BE2C (cell line): ENCODE data around the gene SLC25A5.
"Not testable (repeated sequence)": the region's sequence is repeated elsewhere in the genome, so short reads cannot be mapped to it uniquely, and the experiment has no call there.

ENCODE experiments used
- DNase-seq: peaks from one replicate; pipeline ENCODE4 v3.0.0-alpha.2; 2020
- H3K27me3 ChIP-seq: fragments of 250-450 bp; sonication (Bioruptor Pico); 2 replicates; pipeline ENCODE4 v1.5.1; 2020; ENCODE audit warnings: mild to moderate bottlenecking
- H3K36me3 ChIP-seq: fragments of 250-450 bp; sonication (Bioruptor Pico); 2 replicates; pipeline ENCODE4 v1.5.1; 2020; ENCODE audit warnings: mild to moderate bottlenecking
- H3K4me1 ChIP-seq: fragments of 250-450 bp; sonication (Bioruptor Pico); 2 replicates; pipeline ENCODE4 v1.5.1; 2020
- H3K4me3 ChIP-seq: 2 replicates; pipeline ENCODE4 v1.5.1; 2011; ENCODE audit warnings: low read depth, low read length
- H3K9me3 ChIP-seq: fragments of 250-450 bp; sonication (Bioruptor Pico); 2 replicates; pipeline ENCODE4 v1.5.1; 2020
- CTCF ChIP-seq: IDR thresholded peaks from 2 replicates; pipeline ENCODE4 v1.5.1; 2012; ENCODE audit warnings: mild to moderate bottlenecking, low read depth, low read length

The SLC25A5 gene

DNA sequence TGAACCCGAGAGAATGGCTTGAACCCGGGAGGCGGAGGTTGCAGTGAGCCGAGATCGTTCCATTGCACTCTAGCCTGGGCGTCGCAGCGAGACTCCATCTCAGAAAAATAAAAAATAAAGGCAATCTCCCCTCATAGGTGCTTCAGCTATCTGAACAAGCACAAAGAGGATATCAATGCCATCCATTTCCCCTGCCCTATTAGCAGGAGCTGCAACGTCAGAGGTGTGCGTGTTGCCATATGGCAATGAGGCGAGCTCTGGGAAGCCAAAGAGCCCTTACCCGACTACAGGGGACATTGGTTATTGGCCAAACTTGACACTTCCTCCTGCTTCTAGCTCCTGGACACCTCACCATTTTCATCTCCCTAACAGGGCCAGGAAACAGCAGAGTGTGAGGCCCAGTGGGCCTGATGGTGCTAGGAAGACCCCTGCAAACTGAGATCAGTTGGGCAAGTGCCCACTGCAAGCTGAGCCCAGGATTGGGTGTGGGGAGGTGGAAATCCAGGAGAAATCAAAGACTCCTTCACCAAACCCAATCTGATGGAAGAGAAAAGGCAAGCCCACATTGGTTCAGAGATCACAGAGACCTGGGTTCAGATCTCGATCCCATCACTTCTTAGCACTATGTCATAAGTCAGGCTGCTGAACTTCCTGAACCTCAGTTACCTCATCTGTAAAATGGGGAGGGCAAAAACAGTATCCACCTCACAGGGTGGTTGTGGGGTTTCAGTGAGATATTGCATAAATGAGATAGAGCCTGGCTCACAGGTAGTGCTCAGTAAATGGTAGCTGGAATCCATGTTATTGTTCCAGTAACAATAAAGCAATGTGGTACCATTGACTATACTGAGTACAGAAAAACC is 21.2 kb downstream of the SLC25A5 start:
- H3K9me3 ChIP-seq = no peaks in the 10 kb centered on the region
- no peaks in the 10 kb centered on the region for H3K27me3 ChIP-seq
- TF ChIP-seq CTCF = no peak
- no peak for DNase-seq
- H3K36me3 ChIP-seq = no peaks in the 10 kb centered on the region
- no peak overlapping the region for H3K4me3 ChIP-seq
- H3K4me1 ChIP-seq = no peaks in the 10 kb centered on the region

GRCh38 chrX:119492463-119492862 is 24.2 kb downstream of the SLC25A5 start:
- Histone ChIP-seq H3K27me3 (no peaks in the 10 kb centered on the region), H3K4me1 (no peaks in the 10 kb centered on the region), H3K36me3 (no peaks in the 10 kb centered on the region), H3K9me3 (no peaks in the 10 kb centered on the region), H3K4me3 (no peak overlapping the region)
- TF ChIP-seq CTCF = no peak
- no peak for DNase-seq

- not testable (repeated sequence) for H3K4me1 ChIP-seq, DNase-seq, H3K36me3 ChIP-seq, H3K9me3 ChIP-seq, H3K4me3 ChIP-seq, H3K27me3 ChIP-seq
These were observed 25.7 kb downstream of the SLC25A5 start for GRCh38 chrX:119493851-119494495.

GRCh38 chrX:119495734-119496726 is 27.8 kb downstream of the SLC25A5 start:
- no peak overlapping the region for H3K4me3 ChIP-seq
- no peak for DNase-seq
- no peak for TF ChIP-seq CTCF
- no peaks in the 10 kb centered on the region for H3K4me1 ChIP-seq
- H3K9me3 ChIP-seq = no peaks in the 10 kb centered on the region
- H3K27me3 ChIP-seq = no peaks in the 10 kb centered on the region
- no peaks in the 10 kb centered on the region for H3K36me3 ChIP-seq

GRCh38 chrX:119497185-119497584 is 28.9 kb downstream of the SLC25A5 start:
- Histone ChIP-seq H3K4me1 (no peaks in the 10 kb centered on the region), H3K4me3 (no peak overlapping the region), H3K27me3 (no peaks in the 10 kb centered on the region), H3K36me3 (no peaks in the 10 kb centered on the region), H3K9me3 (no peaks in the 10 kb centered on the region)
- no peak for TF ChIP-seq CTCF
- no peak for DNase-seq

- Histone ChIP-seq H3K4me3 (no peak overlapping the region), H3K4me1 (no peaks in the 10 kb centered on the region), H3K9me3 (no peaks in the 10 kb centered on the region), H3K36me3 (no peaks in the 10 kb centered on the region), H3K27me3 (no peaks in the 10 kb centered on the region)
- no peak for TF ChIP-seq CTCF
- no peak for DNase-seq
These were observed 32.0 kb downstream of the SLC25A5 start for GRCh38 chrX:119500061-119500800.
